Epithelial cell of proximal tubule (primary cell): Measurements from ENCODE around the gene HSD17B11. TPM values are rescaled to one million over a fixed set of nuclear protein-coding genes. Genes with fewer than 3 reads are reported as not detected.
A peak's percentile ranks its signal among the peaks of the same experiment; 100 is the strongest.
"Not testable (repeated sequence)": the region's sequence is repeated elsewhere in the genome, so short reads cannot be mapped to it uniquely, and the experiment has no call there.

Experiments
- DNase-seq: peaks from one replicate; pipeline ENCODE4 v3.0.0-alpha.2; 2011; ENCODE audit warnings: low read depth
- H3K4me3 ChIP-seq: 2 replicates; pipeline ENCODE4 v1.5.1; 2011; ENCODE audit warnings: low read depth, mild to moderate bottlenecking, low read length
- total RNA-seq: library from RNA; depleted of rRNA; stranded (reverse); fragments of >200 nt; gene quantifications from 2 replicates; pipeline ENCODE4 v1.2.3, GENCODE V29; 2015
- TF ChIP-seq, protein P1 (sequence below): conservative IDR thresholded peaks from 2 replicates; pipeline ENCODE4 v1.5.1; 2012; ENCODE audit warnings: low read depth, mild to moderate bottlenecking, low read length

Gene HSD17B11
- total RNA-seq, 1 donor from 2014 or later, result 19.4 TPM

DNA sequence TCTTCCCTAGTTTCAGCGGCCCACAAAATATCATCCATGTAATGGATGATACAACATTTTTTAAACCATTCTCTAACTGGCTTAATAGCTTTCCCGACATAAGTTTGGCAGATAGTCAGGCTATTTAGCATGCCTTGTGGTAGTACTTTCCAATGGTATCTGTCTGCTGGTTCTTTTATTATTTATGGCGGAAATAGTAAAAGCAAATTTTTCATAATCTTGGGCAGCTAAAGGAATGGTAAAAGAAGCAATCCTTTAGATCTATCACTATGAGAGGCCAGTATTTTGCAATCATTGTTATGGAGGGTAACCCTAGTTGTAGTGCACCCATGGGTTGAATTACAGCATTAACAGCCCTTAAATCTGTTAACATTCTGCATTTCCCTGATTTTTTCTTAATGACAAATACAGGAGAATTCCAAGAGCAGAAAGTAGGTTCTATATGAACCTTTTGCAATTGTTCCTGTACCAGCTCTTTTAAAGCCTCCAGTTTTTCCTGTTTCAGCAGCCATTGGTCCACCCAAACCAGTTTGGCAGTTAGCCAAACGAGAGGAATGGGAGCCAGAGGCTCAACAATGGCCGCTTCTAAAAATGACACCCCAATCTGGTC lies 14.3 kb upstream of the HSD17B11 start:
- DNase-seq, result no peak
- H3K4me3 ChIP-seq, result no peak overlapping the region
- TF ChIP-seq, protein P1, sequence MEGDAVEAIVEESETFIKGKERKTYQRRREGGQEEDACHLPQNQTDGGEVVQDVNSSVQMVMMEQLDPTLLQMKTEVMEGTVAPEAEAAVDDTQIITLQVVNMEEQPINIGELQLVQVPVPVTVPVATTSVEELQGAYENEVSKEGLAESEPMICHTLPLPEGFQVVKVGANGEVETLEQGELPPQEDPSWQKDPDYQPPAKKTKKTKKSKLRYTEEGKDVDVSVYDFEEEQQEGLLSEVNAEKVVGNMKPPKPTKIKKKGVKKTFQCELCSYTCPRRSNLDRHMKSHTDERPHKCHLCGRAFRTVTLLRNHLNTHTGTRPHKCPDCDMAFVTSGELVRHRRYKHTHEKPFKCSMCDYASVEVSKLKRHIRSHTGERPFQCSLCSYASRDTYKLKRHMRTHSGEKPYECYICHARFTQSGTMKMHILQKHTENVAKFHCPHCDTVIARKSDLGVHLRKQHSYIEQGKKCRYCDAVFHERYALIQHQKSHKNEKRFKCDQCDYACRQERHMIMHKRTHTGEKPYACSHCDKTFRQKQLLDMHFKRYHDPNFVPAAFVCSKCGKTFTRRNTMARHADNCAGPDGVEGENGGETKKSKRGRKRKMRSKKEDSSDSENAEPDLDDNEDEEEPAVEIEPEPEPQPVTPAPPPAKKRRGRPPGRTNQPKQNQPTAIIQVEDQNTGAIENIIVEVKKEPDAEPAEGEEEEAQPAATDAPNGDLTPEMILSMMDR, result no peak

DNA sequence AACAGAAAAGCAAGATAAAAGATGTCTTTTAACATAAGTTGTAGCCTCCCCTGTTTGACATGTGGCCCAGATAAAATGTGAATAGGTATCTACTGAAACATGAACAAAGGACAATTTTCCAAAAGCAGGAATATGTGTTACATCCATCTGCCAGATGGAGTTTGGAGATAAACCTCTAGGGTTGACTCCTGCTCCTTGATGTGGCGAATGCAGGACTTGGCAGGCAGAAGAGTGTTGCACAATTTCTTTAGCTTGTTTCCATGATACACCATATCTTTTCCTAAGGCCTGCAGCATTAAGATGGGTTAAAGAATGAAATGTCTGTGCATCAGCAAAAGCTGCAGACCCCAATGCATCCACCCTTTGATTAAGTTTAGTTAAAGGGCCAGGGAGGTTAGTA lies 12.7 kb upstream of the HSD17B11 start:
- not testable (repeated sequence) for H3K4me3 ChIP-seq, DNase-seq

DNA sequence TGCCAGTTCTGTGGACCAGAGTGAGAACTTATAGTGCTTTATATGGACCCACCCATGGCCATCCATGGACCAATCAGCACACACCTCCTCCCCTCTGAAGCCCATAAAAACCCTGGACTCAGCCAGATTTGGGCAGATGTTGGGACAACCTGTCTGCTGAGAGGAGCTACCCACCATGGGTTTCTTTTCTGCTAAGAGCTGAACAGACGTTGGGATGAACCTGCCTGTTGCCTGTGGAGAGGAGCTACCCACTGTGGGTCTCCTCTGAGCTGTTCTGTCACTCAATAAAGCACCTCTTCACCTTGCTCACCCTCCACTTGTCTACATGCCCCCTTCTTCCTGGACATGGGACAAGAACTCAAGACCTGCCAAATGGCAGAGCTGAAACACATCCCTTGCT lies 9.0 kb upstream of the HSD17B11 start:
- TF ChIP-seq, protein P1, result no peak
- DNase-seq, result no peak
- no peak overlapping the region for H3K4me3 ChIP-seq

DNA sequence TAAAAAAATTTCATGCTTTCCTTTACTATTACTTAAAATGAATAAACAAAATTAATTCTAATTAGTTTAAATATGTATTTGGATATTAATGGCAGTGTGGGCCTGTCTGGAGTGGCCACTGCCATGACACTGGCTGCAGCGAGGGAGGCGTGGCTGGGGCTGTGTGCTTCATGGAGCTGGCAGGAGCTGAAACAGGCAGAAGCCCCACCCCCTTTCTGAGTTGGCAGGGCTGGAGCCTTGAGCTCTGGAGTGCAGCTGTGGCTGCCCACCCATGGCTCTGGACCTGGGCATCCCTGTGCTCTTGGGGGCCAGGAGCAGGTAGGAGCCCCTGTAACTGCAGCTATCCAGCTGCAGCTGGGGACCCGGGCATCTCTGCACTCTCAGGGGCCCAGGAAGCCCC lies 8.2 kb upstream of the HSD17B11 start:
- TF ChIP-seq, protein P1, result no peak
- no peak overlapping the region for H3K4me3 ChIP-seq
- DNase-seq, result no peak

DNA sequence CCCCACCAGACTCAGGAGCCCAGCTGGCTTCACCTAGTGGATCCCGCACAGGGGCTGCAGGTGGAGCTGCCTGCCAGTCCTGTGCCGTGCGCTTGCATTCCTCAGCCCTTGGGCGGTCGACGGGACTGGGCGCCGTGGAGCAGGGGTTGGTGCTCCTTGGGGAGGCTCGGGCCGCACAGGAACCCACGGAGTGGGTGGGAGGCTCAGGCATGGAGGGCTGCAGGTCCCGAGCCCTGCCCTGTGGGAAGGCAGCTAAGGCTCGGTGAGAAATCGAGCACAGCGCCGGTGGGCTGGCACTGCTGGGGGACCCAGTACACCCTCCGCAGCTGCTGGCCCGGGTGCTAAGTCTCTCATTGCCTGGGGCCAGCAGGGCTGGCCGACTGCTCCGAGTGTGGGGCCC lies 4.9 kb upstream of the HSD17B11 start:
- not testable (repeated sequence) for H3K4me3 ChIP-seq, DNase-seq

DNA sequence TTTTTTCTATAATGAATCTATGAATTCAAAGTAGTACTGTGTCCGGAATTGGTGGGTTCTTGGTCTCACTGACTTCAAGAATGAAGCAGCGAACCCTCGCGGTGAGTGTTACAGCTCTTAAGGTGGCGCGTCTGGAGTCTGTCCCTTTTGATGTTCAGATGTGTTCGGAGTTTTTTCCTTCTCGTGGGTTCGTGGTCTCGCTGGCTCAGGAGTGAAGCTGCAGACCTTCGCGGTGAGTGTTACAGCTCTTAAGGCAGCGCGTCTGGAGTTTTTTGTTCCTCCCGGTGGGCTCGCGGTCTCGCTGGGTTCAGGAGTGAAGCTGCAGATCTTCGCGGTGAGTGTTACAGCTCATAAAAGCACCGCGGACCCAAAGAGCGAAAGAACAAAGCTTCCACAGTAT lies 4.1 kb upstream of the HSD17B11 start:
- not testable (repeated sequence) for DNase-seq, H3K4me3 ChIP-seq

DNA sequence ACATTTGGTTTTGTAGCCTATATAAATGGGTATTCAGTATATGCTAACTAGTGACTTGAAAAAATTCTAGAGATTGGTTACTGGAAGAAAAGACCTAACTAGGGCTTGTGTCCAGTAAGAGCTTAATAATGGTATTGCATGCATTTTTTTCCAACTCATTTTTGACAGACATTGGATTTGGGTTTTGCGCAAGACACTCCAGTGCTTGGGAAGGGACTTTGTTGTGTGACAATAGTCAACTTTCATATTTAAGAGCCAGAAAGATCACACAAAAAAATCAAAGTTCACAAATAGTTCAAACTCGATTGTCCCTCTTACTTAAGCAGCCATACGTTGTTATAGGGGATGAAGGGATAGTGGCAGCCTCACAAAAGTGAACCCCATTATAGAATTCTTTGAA lies 1.2 kb upstream of the HSD17B11 start:
- TF ChIP-seq, protein P1, result no peak
- no peak for DNase-seq
- H3K4me3 ChIP-seq, result no peak overlapping the region

DNA sequence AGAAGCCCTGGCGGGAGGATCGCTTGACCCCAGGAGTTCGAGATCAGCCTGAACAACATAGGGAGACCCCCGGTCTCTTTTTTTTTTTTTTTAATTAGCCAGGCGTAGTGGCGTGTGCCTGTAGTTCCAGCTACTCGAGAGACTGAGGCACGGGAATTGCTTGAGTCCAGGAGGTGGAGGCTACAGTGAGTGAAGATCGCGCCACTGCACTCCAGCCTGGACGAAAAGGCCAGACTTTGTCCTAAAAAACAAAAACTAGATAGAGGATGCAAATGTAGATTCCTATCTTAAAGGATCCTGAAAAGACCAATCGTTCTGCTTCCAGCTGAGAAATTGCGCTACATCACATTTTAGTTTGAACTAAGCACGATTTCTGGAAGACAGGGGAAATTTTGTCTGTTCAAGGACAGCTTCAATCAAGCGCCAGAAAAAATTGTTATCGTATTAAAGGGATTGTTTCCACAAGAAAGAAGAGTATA lies 627 bp upstream of the HSD17B11 start:
- TF ChIP-seq, protein P1, result peak; percentile 0
- H3K4me3 ChIP-seq, result peak overlapping the region; percentile 76
- no peak for DNase-seq

DNA sequence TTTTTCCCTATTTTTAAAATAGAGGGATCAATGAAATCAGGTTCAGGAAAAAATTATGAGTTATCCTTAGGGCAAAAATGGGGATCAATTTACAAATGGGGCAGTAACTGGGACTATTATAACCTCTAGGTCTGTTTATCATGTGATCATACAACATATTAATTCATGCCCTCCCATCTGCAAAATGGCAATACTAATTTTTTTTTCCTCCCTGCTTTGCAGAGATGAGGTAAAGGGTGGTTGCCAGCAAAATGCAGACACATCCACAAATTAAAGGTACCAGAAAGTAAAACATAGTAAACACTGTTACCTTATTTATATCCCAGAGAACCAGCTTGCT lies 467 bp downstream of the HSD17B11 start:
- TF ChIP-seq, protein P1, result no peak
- no peak for DNase-seq
- H3K4me3 ChIP-seq, result peak overlapping the region; percentile 76

DNA sequence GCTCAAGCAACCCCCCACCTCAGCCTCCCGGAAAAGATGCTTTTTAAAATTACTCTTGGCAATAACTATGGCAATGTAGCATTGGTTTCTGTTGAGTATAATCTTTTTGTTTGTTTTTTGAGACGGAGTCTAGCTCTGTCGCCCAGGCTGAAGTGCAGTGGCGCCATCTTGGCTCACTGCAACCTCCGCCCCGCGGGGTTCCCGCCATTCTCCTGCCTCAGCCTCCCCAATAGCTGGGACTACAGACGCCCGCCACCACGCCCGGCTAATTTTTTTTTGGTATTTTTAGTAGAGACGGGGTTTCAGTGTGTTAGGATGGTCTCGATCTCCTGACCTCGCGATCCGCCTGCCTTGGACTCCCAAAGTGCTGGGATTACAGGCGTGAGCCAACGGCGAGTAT lies 933 bp downstream of the HSD17B11 start:
- DNase-seq, result not testable (repeated sequence)
- peak overlapping the region; percentile 76 for H3K4me3 ChIP-seq
